GM12878 (cell line): ENCODE data around the gene UBE2F.

Experiments
- ASH2L ChIP-seq: fragments of 300-600, 200-600 bp; sonication (generic); IDR thresholded peaks from 2 replicates; pipeline ENCODE4 v1.6.1; 2017; ENCODE audit warnings: low read depth, mild to moderate bottlenecking, borderline replicate concordance
- ATF2 ChIP-seq: IDR thresholded peaks from 2 replicates; pipeline ENCODE4 v1.6.1; 2012; ENCODE audit warnings: low read length, inconsistent platforms
- CBFB ChIP-seq: IDR thresholded peaks from 2 replicates; pipeline ENCODE4 v1.6.1; 2016; ENCODE audit warnings: antibody characterized with exemption, low read depth
- CREB1 ChIP-seq: IDR thresholded peaks from 2 replicates; pipeline ENCODE4 v1.6.1; 2012; ENCODE audit warnings: low read depth, mild to moderate bottlenecking, inconsistent platforms
- CREM ChIP-seq: IDR thresholded peaks from 2 replicates; pipeline ENCODE4 v1.6.1; 2014; ENCODE audit warnings: antibody characterized with exemption, low read depth
- CTCF ChIP-seq, 3 experiments: IDR thresholded peaks in 2 of 3; conservative IDR thresholded peaks in 1 of 3; 2 replicates each; pipeline ENCODE4 v1.5.1; 2011; ENCODE audit warnings: low read depth in 3 of 3, low read length in 3 of 3, mild to moderate bottlenecking in 3 of 3, control low read depth in 2 of 3, moderate library complexity in 2 of 3, inconsistent platforms in 1 of 3, mixed read lengths in 1 of 3; ENCODE audit not compliant: control insufficient read depth in 2 of 3, insufficient read depth in 1 of 3; ENCODE audit errors: extremely low read depth in 1 of 3
- EZH2 ChIP-seq: IDR thresholded peaks from 2 replicates; pipeline ENCODE4 v1.6.1; 2012; ENCODE audit warnings: low read depth, mild to moderate bottlenecking, control low read depth, inconsistent platforms, low read length, borderline replicate concordance; ENCODE audit not compliant: control insufficient read depth
- MYB ChIP-seq: fragments of 150-350 bp; IDR thresholded peaks from 2 replicates; pipeline ENCODE4 v1.6.1; 2014; ENCODE audit warnings: mild to moderate bottlenecking, low read depth, low read length, borderline replicate concordance
- SRF ChIP-seq, 2 experiments: IDR thresholded peaks; 2 replicates each; pipeline ENCODE4 v1.6.1; 2011; ENCODE audit warnings: low read depth in 2 of 2, low read length in 2 of 2, mild to moderate bottlenecking in 1 of 2, moderate library complexity in 1 of 2
- STAT1 ChIP-seq: fragments of 450-650 bp; conservative IDR thresholded peaks from 2 replicates; pipeline ENCODE4 v1.6.1; 2014; ENCODE audit warnings: antibody characterized with exemption, mild to moderate bottlenecking
- TF ChIP-seq, protein P1 (sequence below): IDR thresholded peaks from 2 replicates; pipeline ENCODE4 v1.6.1; 2012; ENCODE audit warnings: low read depth, low read length, improper control_type of control experiment

DNA sequence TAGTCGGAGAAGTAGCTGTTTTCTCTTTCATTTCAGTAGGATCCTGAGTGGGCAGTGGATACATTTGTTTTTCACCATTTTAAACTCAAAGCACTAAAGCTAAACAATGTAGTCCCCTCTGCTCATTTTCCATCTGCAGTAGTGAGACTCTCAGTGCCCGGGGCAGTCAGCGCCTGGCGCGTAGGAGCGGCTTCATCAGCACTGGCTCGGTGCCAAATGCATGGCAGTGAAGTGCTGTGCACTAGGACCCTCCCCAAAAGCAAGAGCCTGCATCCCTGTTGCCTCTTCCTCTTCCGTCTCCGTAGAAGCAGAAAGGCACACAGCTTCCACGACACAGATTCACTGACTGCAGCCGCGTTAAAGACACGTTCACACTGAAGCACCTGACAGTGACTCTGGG lies 114.3 kb downstream of the UBE2F start:
- TF ChIP-seq CTCF (IDR thresholded peaks at IDR 0.05 in 2 of 3, conservative IDR thresholded peaks at IDR 0.05 in 1 of 3; ENCODE audit: control insufficient read depth in 2 of 3, extremely low read depth in 1 of 3, insufficient read depth in 1 of 3, low read depth in 3 of 3, low read length in 3 of 3) (no peak), ATF2 (no peak), MYB (no peak), ASH2L (no peak), CREM (no peak), SRF (IDR thresholded peaks at IDR 0.05; ENCODE audit: low read depth in 2 of 2, low read length in 2 of 2) (no peak), CREB1 (no peak), EZH2 (no peak), CBFB (no peak), STAT1 (no peak)
- TF ChIP-seq, protein P1, sequence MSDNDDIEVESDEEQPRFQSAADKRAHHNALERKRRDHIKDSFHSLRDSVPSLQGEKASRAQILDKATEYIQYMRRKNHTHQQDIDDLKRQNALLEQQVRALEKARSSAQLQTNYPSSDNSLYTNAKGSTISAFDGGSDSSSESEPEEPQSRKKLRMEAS = no peak
